HG03097 (cell line): Measurements from ENCODE around the gene SUGCT.
A peak's percentile ranks its signal among the peaks of the same experiment; 100 is the strongest.
"Not testable (repeated sequence)": the region's sequence is repeated elsewhere in the genome, so short reads cannot be mapped to it uniquely, and the experiment has no call there.

Experiments
- ATAC-seq: cut with Tn5 transposase; IDR thresholded peaks from one replicate; pipeline ENCODE4 v1.9.1; 2021; ENCODE audit not compliant: unreplicated experiment, low FRiP score

Gene SUGCT

GRCh38 chr7:40602351-40602750, 467.5 kb downstream of the SUGCT start:
- ATAC-seq, result not testable (repeated sequence)

GRCh38 chr7:40604601-40605438, 470.0 kb downstream of the SUGCT start:
- ATAC-seq, result peak; percentile 71

GRCh38 chr7:40608321-40609075, 473.7 kb downstream of the SUGCT start:
- ATAC-seq, result no peak

- ATAC-seq, result no peak
These were observed 475.7 kb downstream of the SUGCT start for GRCh38 chr7:40610461-40610860.

- no peak for ATAC-seq
These were observed 476.5 kb downstream of the SUGCT start for GRCh38 chr7:40611095-40611871.

GRCh38 chr7:40612298-40612697, 477.5 kb downstream of the SUGCT start:
- no peak for ATAC-seq

- ATAC-seq, result no peak
These were observed 484.8 kb downstream of the SUGCT start for GRCh38 chr7:40619647-40620046.

GRCh38 chr7:40621592-40621998, 486.8 kb downstream of the SUGCT start:
- ATAC-seq, result no peak

- no peak for ATAC-seq
These were observed 488.2 kb downstream of the SUGCT start for GRCh38 chr7:40622941-40623501.

GRCh38 chr7:40623863-40624262, 489.1 kb downstream of the SUGCT start:
- no peak for ATAC-seq

GRCh38 chr7:40627361-40627760, 492.6 kb downstream of the SUGCT start:
- ATAC-seq, result not testable (repeated sequence)

- no peak for ATAC-seq
These were observed 495.1 kb downstream of the SUGCT start for GRCh38 chr7:40629891-40630290.

- ATAC-seq, result no peak
These were observed 499.3 kb downstream of the SUGCT start for GRCh38 chr7:40634118-40634517.

GRCh38 chr7:40638545-40639320, 503.9 kb downstream of the SUGCT start:
- ATAC-seq, result no peak

GRCh38 chr7:40640566-40640965, 505.8 kb downstream of the SUGCT start:
- no peak for ATAC-seq

- ATAC-seq, result no peak
These were observed 506.9 kb downstream of the SUGCT start for GRCh38 chr7:40641701-40642100.

- no peak for ATAC-seq
These were observed 508.9 kb downstream of the SUGCT start for GRCh38 chr7:40643664-40644063.

- ATAC-seq, result no peak
These were observed 509.8 kb downstream of the SUGCT start for GRCh38 chr7:40644454-40645188.

- no peak for ATAC-seq
These were observed 510.4 kb downstream of the SUGCT start for GRCh38 chr7:40645197-40645596.
